H1 (cell line): ENCODE results near the gene CACNB4. TPM values are rescaled to one million over a fixed set of nuclear protein-coding genes. Genes with fewer than 3 reads are reported as not detected.

ENCODE experiments used
- CHD2 ChIP-seq: IDR thresholded peaks from 2 replicates; pipeline ENCODE4 v1.6.1; 2012; ENCODE audit warnings: low read length, improper control_type of control experiment
- CREB1 ChIP-seq: IDR thresholded peaks from 2 replicates; pipeline ENCODE4 v1.6.1; 2012; ENCODE audit warnings: inconsistent platforms
- FOSL1 ChIP-seq: IDR thresholded peaks from 2 replicates; pipeline ENCODE4 v1.6.1; 2011; ENCODE audit warnings: mild to moderate bottlenecking, low read depth, low read length, moderate library complexity; ENCODE audit not compliant: insufficient read depth
- GABPA ChIP-seq: IDR thresholded peaks from 2 replicates; pipeline ENCODE4 v1.6.1; 2011; ENCODE audit warnings: mild to moderate bottlenecking, low read length, moderate library complexity, borderline replicate concordance; ENCODE audit not compliant: insufficient read depth
- PHF8 ChIP-seq: fragments of 200-600 bp; sonication (generic); conservative IDR thresholded peaks from 2 replicates; pipeline ENCODE4 v1.7.1; 2012; ENCODE audit warnings: low read depth, mild to moderate bottlenecking, inconsistent platforms, low read length, moderate library complexity
- polyA plus RNA-seq, 7 experiments: library from polyadenylated mRNA; depleted of rRNA in 3 of 7; stranded (reverse) in 5 of 7; unstranded in 2 of 7; fragments of >200 nt in 5 of 7; fragments of 200-250 nt in 2 of 7; gene quantifications; 1 replicate in 5 of 7; 2 replicates in 1 of 7; 4 replicates in 1 of 7; pipeline versions ENCODE4 v1.2.1 to v1.2.3, GENCODE V29; 2011 to 2013; ENCODE audit warnings: missing spikeins in 2 of 7, mixed read lengths in 2 of 7
- total RNA-seq: library from RNA; stranded (reverse); fragmentation: NEBNext Ultra II Directional; extraction: Animal tissue kit (Norgen Biotek cat#: 25700); gene quantifications from 2 replicates; pipeline ENCODE4 v1.2.1, GENCODE V29; 2021

CACNB4 gene
- total and polyA plus RNA-seq, 2 of the 8 experiments (the other 6 are each of a cell fraction or from before 2014, with no cell fraction given): 2.0 to 4.0 TPM

- TF ChIP-seq CHD2: no peak
- no peak for TF ChIP-seq FOSL1
- TF ChIP-seq GABPA: no peak
- TF ChIP-seq CREB1: no peak
- TF ChIP-seq PHF8: no peak
Measured at GRCh38 chr2:151918308-151918707, 180.5 kb downstream of the CACNB4 start (continued).
